Activated CD4-positive, alpha-beta T cell treated with anti-CD3 and anti-CD28 coated beads, Interleukin-2, amount 50 U/mL, for 1 hour (primary cell): ENCODE data around the gene CHL1.
A peak's percentile ranks its signal among the peaks of the same experiment; 100 is the strongest.
"Not testable (repeated sequence)": the region's sequence is repeated elsewhere in the genome, so short reads cannot be mapped to it uniquely, and the experiment has no call there.

Experiments used
- DNase-seq: peaks from one replicate; pipeline ENCODE4 v3.0.0-alpha.2; 2020

Gene CHL1

DNA sequence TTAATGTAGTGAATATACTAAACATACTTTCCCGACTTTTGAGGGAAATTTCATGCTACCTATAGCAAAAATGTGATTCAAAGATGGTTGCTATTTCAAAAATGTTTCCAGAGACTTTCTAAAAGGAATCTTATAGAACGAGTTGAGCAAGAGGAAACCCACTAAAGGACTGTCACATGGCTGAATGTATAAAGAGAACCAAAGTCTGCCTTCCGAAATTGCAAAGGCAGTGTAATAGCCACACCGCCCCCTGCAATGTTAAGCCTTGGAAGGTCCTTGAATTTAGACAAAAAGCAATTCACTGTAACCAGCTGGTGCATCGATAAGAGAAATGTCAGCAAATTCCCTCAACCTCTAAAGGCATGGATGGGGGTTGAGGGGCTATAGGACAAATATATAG lies 142.8 kb downstream of the CHL1 start:
- DNase-seq = no peak

DNA sequence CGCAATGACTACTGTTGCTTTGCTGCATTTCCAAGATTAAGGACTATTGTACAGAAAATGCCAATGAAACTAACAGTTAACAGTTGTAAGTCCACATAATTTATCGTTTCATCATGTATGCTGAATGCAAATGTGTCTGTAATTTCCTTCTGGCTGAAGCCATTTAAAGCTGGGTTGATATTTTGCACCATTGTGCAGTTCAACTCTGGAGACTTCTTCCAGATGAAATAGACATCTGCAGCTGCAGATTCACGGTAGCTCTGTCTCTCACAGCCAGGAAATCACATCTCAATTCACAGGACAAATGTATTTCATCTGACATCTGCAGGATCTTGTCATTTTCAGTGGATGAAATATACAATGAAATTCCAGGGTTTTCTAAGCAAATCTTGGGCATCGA lies 145.4 kb downstream of the CHL1 start:
- DNase-seq = no peak

DNA sequence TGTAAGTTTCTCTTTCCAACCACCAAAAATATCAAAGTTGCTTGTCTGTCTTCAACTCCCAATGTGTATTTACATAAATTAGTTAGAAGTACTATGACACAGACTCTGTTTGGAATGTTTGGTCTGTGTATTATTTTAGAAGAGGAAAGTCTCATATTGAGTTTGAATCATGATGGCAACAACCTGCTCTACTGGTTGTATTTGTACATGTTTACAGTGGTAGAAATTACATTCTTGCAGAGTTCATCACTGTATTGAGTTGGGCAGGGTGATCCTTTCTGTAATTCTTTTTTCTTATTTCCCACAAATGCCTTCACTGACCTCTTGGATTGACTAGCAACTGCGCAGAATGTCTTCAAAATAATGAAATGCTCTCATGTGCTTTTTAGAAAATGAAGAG lies 149.6 kb downstream of the CHL1 start:
- no peak for DNase-seq

DNA sequence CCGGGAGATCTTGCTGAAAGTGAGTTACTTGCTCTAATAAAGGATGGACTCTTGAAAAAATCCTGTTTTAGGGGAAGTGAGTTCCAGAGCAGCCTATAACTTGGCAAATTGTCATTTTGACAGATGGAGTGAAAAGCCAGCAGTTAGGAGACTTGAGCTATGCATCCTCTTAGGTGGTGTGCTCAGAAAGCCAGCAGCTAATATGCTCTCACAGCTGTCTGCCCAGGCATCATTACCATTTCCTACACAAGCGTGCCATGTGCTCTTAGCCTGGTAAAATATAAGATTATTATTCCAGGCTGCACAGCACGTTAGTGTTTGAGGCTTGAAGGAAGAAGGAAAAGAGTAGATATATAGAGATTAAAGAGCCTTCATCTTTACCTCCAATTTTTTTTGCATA lies 151.0 kb downstream of the CHL1 start:
- DNase-seq = no peak

DNA sequence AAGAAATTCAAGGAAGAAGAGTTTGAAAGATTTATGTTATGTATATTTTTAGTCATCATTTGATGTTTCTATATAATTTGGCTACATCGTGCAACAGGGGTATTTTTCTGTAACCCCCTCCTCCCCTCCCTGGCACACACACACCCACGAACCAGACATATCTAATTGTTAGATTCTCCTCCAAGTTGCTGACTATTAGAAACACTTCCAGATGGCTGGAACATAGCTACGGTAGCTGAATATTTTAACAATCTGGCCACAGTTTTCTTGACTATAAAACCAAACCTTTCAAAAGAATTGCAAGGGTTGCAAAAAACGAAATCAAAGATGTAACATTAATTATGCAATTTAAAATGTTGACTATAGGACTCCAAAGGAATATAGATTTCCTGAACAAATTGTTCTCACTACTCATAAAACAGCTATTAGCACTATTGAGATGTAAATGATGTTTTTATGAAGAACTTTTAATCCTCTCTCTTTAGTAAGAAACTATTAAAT lies 154.4 kb downstream of the CHL1 start:
- DNase-seq = no peak

DNA sequence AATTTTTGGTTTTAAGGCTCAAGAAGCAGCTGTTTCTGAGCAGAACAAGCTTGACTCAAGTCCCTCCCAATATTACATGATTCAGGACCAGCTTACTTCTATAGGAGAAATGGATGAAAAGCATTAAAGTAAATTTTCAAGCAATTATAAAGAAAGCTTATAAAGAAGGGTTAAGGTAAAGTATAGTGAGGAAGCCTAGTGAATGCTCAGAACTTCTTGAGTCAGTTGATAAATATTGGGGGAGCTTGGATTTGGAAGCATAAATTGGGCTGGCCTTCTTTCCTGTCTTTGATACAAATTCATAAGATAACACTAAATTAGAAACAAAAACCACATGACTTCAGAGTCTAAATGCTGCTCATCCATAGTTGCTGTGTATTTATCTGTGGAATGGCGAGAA lies 156.0 kb downstream of the CHL1 start:
- DNase-seq = no peak

DNA sequence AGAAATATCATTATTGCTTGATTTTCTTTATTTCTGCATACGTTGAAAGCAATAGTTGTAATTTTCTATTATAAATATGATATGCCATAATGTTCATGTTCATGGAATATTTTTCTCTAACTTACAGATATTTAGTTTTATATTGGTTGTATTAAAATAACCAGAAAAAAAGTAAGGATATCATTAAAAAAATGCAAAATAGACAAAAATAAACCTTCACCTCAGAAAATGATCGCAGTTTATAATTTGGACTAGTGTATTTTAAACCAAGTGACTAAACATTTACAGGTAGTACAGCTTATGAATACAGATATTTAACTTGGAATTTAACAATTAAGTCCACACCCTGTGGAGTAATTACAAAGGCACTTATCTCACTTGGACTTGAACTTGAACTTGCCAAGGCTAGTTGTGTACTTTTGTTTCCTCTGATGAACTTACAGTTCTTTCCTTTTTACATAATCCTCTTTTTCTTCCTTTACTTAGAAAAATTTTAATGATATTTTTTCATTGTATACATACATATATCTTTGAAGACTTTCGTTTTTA lies 156.7 kb downstream of the CHL1 start:
- no peak for DNase-seq

DNA sequence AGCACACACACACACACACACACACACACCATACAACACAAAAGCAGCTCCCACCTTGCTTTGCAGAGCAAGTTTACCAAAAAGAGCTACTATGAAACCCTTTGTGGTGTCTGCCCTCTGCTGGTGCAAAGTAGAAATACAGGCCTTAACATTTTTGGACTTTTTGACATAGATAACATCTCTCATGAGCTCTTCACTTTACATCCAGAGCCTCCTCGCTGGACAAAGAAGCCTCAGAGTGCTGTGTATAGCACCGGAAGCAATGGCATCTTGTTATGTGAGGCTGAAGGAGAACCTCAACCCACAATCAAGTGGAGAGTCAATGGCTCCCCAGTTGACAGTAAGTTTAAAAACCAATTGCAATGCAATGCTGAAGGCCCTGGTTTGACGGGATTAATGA lies 157.9 kb downstream of the CHL1 start:
- peak; percentile 1 for DNase-seq

DNA sequence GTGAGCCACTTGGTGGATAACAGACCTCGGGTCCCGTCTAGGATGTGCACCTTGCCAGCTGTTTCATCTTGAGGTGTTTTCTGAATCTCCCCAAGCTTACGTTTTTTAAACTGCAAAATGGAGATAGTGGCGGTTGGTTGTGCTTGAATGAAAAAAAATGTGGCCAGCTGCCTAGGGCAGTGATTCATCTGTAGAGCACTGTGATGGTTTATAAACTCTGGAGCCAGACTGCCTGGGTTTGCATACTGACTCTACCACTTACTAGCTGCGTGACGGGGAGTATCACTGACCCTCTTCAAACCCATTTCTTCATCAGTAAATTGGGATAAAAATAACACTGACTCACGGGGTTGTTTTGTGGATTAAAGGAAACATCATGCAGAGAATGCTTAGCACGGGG lies 159.1 kb downstream of the CHL1 start:
- no peak for DNase-seq

DNA sequence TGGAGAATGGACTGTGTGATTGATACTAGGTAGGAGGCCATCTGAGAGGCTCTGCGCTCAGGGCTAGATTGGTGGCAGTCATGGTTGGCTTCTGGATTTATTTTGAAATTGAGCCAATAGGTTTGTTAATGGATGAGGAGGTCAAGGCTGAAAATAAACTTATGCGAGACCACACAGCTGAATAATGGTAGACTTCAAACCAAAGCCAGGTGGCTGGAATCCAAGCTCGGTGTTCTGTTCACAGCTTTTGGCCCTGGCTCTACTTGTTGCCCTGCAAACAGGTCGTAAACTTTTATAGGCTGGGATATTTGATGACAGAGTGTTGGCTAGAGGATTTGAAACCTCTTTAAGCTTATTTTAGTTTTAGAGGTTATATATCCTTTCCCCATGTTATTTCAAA lies 160.4 kb downstream of the CHL1 start:
- no peak for DNase-seq

DNA sequence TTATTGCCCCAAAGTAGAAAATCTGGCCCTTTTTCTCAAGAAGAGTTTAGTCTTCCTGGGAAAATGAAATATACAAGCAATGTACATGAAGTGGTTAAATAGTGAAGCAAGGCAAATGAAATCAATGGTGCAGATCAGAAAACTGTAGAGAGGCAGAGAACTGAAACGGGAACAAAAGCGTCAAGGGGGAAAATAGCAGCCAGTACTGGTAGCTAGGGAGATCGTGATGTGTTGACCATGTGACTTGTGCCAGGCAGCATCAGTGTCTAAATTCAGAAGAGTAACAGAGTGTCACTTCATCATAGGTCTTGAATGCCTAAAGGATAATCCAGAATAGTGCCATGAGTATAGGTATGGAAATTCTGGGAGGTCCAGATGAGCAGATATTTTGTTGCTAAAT lies 163.1 kb downstream of the CHL1 start:
- DNase-seq = no peak

DNA sequence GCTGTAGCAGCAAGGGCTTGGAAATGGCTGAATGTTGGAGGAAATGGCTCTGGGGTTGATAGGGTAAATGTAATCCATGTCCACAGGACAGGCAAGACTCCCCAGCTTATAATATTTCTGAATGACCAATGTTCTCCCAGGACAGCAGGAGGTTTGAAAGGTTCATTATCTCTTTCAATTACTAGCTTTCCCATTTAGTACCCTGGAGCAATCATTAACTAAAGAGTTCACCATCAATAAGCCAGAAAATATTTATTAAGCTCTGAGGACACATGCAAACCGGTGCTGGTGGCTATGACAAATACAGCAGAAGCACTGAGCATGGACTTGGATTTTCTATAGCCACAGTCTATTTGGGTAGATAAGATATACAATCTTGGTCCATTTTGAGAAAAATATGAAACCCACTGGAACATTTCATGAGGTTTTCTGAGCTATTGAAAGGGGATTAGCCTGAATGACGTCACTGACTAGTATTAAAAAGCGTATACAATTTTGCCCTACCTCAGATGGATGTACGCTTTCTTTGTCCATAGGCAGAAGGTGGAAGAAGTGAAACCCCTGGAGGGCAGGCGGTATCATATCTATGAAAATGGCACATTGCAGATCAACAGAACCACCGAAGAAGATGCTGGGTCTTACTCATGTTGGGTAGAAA lies 166.2 kb downstream of the CHL1 start:
- DNase-seq = no peak

DNA sequence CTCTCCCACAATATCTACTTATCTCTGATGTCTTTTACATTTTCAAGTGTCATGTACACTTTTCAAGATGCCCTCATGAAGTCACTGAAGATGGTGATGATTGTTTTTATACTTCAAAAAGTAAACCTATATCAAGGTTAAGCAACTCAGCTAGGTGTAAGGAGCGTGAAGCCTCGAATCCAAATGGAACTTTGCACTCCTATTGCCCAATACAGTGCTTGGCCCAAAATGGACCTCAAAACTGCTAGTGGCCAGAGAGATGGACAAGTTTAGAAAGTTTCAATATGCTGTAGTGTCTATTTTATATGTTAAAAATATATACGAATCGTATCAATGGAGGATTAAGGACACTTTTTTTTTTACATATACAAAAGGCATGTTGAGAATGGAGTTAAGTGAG lies 167.7 kb downstream of the CHL1 start:
- no peak for DNase-seq

DNA sequence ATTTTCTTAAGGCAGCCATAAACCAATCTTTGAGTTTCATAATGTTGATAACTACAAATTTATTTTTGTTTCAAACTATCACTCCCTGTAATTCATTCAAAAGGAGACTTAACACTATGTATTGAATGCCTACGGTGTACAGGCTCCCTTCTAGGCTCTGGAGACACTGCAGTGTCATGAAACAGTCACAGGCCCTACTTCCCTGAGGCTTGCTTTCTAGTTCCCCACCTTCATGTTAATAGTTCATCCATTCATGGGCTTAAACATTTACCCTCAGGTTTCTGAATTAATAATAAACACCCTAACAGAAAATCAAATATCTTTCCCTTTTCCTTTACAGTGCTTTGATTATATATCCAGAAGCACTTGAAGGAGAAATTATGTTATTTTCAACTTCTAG lies 168.7 kb downstream of the CHL1 start:
- DNase-seq = no peak

DNA sequence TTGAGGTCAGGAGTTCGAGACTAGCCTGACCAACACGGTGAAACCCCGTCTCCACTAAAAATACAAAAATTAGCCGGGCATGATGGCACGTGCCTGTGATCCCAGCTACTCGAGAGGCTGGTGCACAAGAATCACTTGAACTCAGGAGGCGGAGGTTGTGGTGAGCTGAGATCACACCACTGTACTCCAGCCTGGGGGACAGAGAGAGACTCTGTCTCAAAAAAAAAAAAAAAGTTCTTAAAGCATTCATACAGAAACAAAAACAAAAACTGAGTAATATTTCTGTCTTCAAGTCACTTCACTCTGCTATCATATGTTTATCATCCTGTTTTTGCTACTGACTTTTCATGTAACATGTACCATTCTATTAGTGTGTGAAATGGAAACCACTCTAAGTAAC lies 169.7 kb downstream of the CHL1 start:
- DNase-seq = not testable (repeated sequence)

DNA sequence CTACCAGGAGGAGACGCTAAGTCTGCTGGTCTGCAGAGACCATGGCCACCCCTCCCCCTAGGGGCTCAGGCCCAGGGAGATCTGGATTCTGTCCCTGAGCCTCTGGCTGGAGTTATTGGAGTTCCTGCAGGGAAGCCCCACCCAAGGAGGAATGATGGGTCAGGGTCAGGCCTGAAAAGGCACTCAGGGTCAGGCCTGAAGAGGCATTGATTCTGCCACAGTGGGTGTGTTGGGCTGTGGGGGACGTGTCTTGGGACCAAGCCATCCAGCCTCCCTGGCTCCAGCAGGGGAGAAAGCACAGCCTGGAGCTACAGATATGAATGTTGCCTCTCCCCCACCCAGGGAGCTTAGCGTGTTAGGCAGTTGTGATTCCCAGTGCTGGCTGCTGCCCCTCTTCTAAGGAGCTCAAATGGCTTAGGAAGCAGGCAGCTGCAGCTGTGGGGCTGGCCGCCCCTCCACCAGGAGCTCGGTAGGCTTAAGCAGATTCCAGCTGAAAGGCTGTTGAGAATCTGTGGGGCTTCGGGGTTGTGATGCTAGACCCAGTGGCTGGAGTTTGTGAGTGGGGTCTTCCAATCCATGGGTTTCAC lies 176.7 kb downstream of the CHL1 start:
- DNase-seq = no peak

DNA sequence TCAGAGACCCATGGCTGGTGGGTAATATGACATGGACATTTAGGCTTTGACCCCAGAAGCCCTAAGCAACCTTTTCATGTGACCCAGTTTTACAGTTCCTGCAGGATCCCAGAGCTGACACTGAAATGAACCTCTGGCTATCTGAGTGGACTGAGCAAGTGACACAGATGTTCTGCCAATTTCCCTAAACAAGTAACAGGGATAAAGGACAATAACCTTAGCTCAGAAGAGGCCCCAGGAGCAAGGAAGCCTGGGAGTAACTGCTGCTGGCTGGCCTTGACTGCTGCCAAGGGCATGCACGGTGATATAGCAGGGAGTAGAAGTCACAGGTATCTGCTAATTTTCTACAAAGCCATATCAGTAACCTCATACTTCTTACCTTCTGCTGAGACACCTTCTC lies 177.9 kb downstream of the CHL1 start:
- no peak for DNase-seq

DNA sequence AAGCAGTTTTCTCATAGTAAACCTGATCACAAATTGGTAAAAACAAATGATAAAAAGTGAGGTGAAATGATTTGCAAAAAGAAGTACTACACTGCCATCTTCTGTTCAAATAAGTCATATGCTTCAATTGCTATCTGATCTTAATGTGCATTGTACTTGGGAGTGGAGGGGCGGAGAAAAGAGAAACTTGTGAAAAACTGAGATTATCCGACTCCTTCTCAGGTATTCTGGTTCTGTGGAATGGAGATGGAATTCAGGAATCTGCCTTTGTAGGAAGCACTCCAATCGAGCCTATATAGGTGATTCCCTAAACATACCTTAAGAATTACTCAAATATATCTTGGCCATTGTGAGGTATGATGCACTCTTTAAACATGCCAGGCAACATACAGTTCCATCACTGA lies 180.6 kb downstream of the CHL1 start:
- no peak for DNase-seq

DNA sequence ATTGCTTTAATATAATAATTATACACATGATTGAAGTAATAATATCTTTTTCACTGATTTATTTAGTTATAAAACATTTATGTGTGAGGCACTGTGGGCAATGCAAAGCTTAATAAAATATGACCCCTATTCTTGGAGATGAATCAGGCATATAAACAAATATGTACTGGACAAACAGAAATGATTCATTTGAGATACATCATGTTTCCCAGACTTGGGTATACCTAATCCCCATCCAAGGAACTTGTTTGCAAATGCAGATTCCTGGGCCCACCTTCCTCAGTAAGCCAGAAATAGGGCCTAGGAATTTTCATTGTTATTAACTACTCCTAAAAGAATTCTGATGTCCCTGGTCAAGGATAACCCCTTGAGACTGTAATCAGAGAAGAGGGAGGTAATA lies 184.2 kb downstream of the CHL1 start:
- DNase-seq = no peak

DNA sequence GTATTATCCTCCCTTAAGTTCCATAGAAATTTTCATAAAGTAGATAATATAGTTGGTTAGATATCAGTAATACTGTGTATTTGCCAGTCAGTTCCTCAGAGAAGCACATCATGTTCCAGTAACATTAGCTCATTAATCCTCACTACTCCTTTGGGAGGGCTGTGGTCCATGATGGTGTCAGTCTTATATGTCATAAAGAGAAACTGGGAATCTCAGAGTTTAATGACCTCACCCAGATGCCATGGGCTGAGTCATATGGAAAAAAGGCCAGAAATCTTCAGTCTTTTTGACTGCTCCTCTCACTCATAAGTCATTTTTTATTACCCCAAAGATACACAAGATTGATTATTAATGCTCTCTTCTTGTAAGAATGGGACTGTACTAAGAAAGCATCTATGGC lies 188.6 kb downstream of the CHL1 start:
- no peak for DNase-seq

DNA sequence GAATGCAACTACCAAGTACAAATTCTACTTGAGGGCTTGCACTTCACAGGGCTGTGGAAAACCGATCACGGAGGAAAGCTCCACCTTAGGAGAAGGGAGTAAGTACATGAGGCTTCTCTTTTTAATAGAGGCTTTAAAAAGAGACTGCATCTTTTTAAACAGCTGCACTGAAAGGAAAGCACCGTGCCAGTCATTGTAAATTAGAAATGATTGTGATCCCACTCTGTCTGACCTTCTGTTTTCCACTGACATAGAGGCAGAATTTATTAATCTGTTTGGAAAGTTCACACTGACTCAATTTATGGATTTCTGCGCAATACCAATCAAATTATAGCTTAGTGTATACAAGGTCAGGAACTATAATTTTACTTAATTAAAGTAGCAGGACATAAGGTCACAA lies 198.2 kb downstream of the CHL1 start:
- no peak for DNase-seq

DNA sequence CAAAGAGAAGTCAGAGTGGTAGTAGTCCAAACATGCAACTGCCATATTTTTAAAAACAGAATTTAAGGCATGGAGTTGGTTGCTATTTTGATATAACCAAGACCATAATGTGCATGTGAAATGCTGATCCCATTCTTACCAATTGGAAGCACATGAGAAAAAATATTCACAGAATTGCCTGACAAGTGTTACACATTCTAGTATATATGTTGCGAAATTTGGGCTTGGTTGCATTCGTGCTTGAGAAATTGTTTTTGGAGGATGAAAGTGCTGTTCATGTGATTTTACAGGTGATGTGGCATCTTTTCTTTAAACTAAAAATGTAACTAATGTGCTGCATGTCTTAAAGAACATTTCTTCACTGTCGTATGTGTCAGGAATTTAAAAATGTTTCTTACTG lies 199.7 kb downstream of the CHL1 start:
- DNase-seq = no peak

DNA sequence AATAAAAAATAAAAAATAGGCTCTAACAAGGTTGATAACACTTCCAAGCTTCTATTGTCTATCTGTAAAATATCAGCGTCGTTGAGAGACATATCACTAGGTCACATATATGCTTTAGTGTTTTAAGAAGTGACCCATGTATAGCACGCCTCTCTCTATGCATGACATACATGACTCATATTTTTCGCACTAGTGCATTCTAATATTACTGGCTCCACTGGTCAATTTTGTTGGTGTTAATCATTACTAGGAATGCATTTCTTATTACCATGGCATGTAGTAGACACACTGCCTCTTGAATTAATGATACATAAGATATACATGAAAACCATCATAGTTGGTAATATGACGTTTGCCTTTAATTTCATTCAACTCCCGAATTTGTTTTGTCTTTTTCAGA lies 203.1 kb downstream of the CHL1 start:
- DNase-seq = no peak

DNA sequence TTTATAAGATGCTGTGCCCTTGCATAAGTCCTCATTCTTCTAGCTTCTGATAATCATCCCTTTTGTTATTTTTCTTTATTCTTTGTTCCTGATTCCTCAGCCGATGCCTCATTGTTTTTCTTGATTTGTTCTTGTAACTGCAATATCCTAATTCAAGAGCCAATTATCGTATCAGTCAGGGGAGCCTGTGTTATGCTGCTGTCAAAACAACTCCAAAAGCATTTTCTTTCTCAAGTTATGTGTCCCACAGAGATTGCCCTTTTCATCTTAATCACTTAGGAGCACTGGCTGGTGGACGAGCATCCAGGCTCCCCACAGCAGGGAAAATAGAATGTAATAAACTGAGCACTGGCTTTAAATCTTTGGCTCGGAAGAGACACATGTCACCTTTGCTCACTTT lies 207.3 kb downstream of the CHL1 start:
- DNase-seq = no peak

DNA sequence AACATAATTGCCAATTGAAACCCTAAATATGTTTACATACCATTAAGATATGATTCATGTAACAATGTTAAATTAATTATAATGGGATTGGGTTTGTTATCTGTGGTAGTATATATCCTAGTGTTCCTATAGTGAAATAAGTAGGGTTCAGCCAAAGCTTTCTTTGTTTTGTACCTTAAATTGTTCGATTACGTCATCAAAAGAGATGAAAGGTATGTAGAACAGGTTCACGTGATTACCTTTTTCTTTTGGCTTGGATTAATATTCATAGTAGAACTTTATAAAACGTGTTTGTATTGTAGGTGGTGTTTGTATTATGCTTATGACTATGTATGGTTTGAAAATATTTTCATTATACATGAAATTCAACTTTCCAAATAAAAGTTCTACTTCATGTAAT lies 212.4 kb downstream of the CHL1 start:
- DNase-seq = no peak
